GM21423 (cell line): Measurements from ENCODE around the gene FBXL13.
"Not testable (repeated sequence)": the region's sequence is repeated elsewhere in the genome, so short reads cannot be mapped to it uniquely, and the experiment has no call there.

Experiments
- ATAC-seq: cut with Tn5 transposase; IDR thresholded peaks from one replicate; pipeline ENCODE4 v1.9.1; 2021; ENCODE audit warnings: mild to moderate bottlenecking, moderate library complexity; ENCODE audit not compliant: unreplicated experiment

The FBXL13 gene

GRCh38 chr7:102780926-102781325, 293.7 kb downstream of the FBXL13 start:
- ATAC-seq = not testable (repeated sequence)

GRCh38 chr7:102778663-102779062, 295.9 kb downstream of the FBXL13 start:
- ATAC-seq = not testable (repeated sequence)

GRCh38 chr7:102776217-102776616, 298.4 kb downstream of the FBXL13 start:
- not testable (repeated sequence) for ATAC-seq

- not testable (repeated sequence) for ATAC-seq
Measured at GRCh38 chr7:102770467-102770866, 304.1 kb downstream of the FBXL13 start.

DNA sequence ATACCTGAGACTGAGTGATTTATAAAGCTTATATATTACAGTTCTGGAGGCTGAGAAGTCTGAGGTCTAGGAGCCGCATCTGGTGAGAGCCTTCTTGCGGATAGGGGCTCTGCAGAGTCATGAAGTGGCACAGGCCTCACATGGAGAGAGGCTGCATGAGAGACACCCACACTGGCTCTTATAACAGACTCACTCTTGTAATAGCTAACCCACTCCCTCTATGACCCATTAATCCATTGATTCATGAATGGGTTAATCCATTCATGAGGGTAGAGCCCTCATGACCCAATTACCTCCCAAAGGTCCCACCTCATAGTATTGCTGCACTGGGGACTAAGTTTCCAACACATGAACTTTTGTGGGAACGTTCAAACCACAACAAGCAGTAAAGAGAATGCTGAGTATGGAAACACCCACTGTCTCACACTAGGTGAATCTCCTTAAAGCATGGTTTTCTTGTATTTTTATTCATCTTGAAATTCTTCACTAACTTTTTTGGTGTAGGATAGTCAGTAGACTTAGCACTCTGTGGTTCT, 304.9 kb downstream of the FBXL13 start:
- ATAC-seq = not testable (repeated sequence)

DNA sequence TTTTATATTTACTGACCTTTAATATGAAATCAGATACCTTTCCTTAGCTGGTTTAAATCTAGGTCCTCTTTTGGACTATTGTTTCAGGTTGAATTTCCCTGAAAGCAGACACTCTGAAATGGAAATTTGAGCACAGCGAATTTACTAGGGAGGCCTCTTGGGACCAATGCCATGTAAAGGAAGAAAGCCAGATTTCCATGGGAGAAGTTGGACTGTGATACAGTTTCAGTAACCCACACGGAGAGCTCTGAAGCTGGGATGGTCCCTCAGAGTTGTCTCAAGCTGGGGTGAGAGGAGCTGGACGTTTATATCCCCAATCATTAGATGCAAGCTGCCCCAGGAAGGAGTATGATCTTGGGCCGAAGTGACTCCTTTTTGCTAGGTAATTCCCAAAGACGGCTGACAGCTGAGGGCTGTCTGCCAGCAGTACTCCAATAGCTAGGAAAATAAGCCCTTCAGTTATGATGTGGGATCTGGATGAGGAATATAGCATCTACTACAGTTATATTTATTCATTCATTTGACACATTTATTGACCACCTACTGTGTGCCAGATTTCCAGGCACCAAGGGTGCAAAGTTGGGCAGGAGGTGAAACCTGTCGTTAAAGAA, 311.2 kb downstream of the FBXL13 start:
- not testable (repeated sequence) for ATAC-seq
